MCF 10A (cell line): ENCODE measurements around the gene TOP1. TPM values are rescaled to one million over a fixed set of nuclear protein-coding genes. Genes with fewer than 3 reads are reported as not detected.

Experiments
- BruUV-seq: library from RNA; stranded (reverse); fragments of 400-500 nt; replicated peaks from 2 replicates; lab custom pipeline; 2021; lab: Mats Ljungman, UMichigan
- CTCF ChIA-PET: fragments of 300-600 bp; sonication (Branson Sonifier 250); formaldehyde crosslinking; extraction: SDS; loops from one replicate; lab custom pipeline; 2021; ENCODE audit warnings: antibody characterized with exemption, inconsistent platforms; lab: Yijun Ruan, JAX
- POLR2A ChIA-PET: fragments of 300-600, 350-650 bp; sonication (Branson Sonifier 250); formaldehyde crosslinking; extraction: SDS; loops from one replicate; lab custom pipeline; 2020; ENCODE audit warnings: antibody characterized with exemption, inconsistent platforms; lab: Yijun Ruan, JAX
- DNase-seq: peaks from one replicate; pipeline ENCODE4 v3.0.0-alpha.2; 2018; ENCODE audit not compliant: unreplicated experiment
- H3K27ac Mint-ChIP-seq: one replicate; pipeline ENCODE4 v1.8.0; 2022; ENCODE audit warnings: mild to moderate bottlenecking, low read depth, mixed read lengths; ENCODE audit not compliant: unreplicated experiment
- H3K27me3 Mint-ChIP-seq: one replicate; pipeline ENCODE4 v1.8.0; 2022; ENCODE audit warnings: mixed read lengths; ENCODE audit not compliant: insufficient read depth, unreplicated experiment
- H3K36me3 Mint-ChIP-seq: one replicate; pipeline ENCODE4 v1.8.0; 2022; ENCODE audit warnings: mild to moderate bottlenecking, moderate library complexity, mixed read lengths; ENCODE audit not compliant: insufficient read depth, unreplicated experiment
- H3K4me1 Mint-ChIP-seq: one replicate; pipeline ENCODE4 v1.8.0; 2022; ENCODE audit warnings: mixed read lengths; ENCODE audit not compliant: insufficient read depth, unreplicated experiment
- H3K4me3 Mint-ChIP-seq: one replicate; pipeline ENCODE4 v1.8.0; 2022; ENCODE audit warnings: mild to moderate bottlenecking, moderate library complexity, mixed read lengths; ENCODE audit not compliant: unreplicated experiment
- H3K9me3 Mint-ChIP-seq: one replicate; pipeline ENCODE4 v1.8.0; 2022; ENCODE audit warnings: mixed read lengths; ENCODE audit not compliant: unreplicated experiment
- intact Hi-C: fragments of 100-400 bp; cut with micrococcal nuclease; formaldehyde crosslinking; loops from 2 replicates; pipeline ENCODE4 v1.14.1; 2022
- total RNA-seq: library from RNA; stranded (reverse); gene quantifications from 2 replicates; pipeline ENCODE4 v1.2.3, GENCODE V29; 2022
- TF ChIP-seq, protein P1 (sequence below): fragments of 200-600 bp; IDR thresholded peaks from one replicate; pipeline ENCODE4 v1.8.0; 2022; ENCODE audit warnings: antibody characterized with exemption, mild to moderate bottlenecking; ENCODE audit not compliant: unreplicated experiment

The TOP1 gene
- total RNA-seq, 1 experiment from 2014 or later: 174 TPM

DNA sequence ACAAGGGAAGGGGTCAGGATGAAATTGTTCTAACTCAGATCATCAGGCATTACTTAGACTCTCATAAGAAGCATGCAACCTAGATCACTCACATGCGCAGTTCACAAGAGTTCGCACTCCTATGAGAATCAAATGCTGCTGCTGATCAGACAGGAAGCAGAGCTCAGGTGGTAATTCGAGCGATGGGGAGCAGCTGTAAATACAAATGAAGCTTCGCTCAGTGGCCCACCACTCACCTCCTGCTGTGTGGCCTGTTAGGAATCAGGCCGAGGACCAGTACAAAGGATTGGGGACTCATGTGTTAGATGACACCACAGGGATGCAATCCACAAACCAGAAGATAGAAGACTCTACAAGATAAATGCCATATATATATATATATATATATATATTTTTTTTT is 31.5 kb upstream of the TOP1 start:
- intact Hi-C loops: no loop called here
- CTCF ChIA-PET: interaction anchor here (0.5 to 1.2 kb wide), 6 partner anchors 9 to 187 kb away, joined by 3 to 8 read pairs (median 4); no protein-coding TSS in a partner anchor
- peaks cover 5% of the 10 kb centered on the region for H3K4me1 Mint-ChIP-seq
- H3K27ac Mint-ChIP-seq: no peak overlapping the region
- POLR2A ChIA-PET: interaction anchor here (0.6 to 1.4 kb wide), 2 partner anchors 36 to 1170 kb away, joined by 3 read pairs; no protein-coding TSS in a partner anchor
- no peaks in the 10 kb centered on the region for H3K36me3 Mint-ChIP-seq
- BruUV-seq: no TSS peak
- TF ChIP-seq, protein P1, sequence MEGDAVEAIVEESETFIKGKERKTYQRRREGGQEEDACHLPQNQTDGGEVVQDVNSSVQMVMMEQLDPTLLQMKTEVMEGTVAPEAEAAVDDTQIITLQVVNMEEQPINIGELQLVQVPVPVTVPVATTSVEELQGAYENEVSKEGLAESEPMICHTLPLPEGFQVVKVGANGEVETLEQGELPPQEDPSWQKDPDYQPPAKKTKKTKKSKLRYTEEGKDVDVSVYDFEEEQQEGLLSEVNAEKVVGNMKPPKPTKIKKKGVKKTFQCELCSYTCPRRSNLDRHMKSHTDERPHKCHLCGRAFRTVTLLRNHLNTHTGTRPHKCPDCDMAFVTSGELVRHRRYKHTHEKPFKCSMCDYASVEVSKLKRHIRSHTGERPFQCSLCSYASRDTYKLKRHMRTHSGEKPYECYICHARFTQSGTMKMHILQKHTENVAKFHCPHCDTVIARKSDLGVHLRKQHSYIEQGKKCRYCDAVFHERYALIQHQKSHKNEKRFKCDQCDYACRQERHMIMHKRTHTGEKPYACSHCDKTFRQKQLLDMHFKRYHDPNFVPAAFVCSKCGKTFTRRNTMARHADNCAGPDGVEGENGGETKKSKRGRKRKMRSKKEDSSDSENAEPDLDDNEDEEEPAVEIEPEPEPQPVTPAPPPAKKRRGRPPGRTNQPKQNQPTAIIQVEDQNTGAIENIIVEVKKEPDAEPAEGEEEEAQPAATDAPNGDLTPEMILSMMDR: no peak
- DNase-seq: no peak
- no peak overlapping the region for H3K4me3 Mint-ChIP-seq
- no peaks in the 10 kb centered on the region for H3K27me3 Mint-ChIP-seq
- no peaks in the 10 kb centered on the region for H3K9me3 Mint-ChIP-seq

DNA sequence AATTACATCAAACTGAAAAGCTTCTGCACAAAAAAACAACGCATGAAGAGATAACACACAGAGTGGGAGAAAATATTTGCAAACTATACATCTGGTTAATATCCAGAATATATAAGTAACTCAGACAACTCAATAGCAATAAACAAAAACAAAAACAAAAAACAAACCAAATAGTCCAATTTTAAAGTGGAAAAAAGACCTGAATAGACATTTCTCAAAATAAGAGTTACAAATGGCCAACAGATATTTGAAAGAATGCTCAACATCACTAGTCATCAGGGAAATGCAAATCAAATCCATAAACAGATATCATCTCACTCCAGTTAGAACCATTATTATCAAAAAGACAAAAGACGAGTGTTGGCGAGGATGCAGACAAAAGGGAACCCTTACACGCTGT is 28.8 kb upstream of the TOP1 start:
- CTCF ChIA-PET: interaction anchor here (1.2 to 5.2 kb wide), 4 partner anchors 8 to 96 kb away, joined by 3 to 68 read pairs (median 6); no protein-coding TSS in a partner anchor
- H3K36me3 Mint-ChIP-seq: no peaks in the 10 kb centered on the region
- H3K4me3 Mint-ChIP-seq: no peak overlapping the region
- H3K4me1 Mint-ChIP-seq: peaks cover 18% of the 10 kb centered on the region
- POLR2A ChIA-PET: interaction anchor here (0.7 to 1.4 kb wide), 4 partner anchors 9 to 53 kb away, joined by 3 to 9 read pairs (median 6); no protein-coding TSS in a partner anchor
- H3K27ac Mint-ChIP-seq: peak overlapping the region; percentile 40
- no peaks in the 10 kb centered on the region for H3K27me3 Mint-ChIP-seq
- BruUV-seq: no TSS peak
- no peak for DNase-seq
- H3K9me3 Mint-ChIP-seq: no peaks in the 10 kb centered on the region
- intact Hi-C loops: loop anchor here (10.0 kb wide), 1 partner anchor 325 kb away; no protein-coding TSS in a partner anchor
- TF ChIP-seq, protein P1: no peak

DNA sequence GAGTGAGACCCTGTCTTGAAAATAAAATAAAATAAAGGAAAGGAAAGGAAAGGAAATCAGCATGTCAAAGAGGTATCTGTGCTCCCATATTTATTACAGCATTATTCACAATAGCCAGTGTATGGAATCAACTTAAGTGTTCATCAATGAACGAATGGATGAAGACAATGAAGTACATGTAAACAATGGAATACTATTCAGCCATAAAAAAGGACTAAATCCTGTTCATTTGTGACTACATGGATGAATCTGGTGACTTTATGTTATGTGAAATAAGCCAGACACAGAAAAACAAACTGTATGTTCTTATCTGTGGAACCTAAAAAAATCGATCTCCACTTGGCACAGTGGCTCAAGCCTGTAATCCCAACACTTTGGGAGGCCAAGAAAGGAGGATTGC is 28.0 kb upstream of the TOP1 start:
- Mint-ChIP-seq H3K4me3 (no peak overlapping the region), H3K27me3 (no peaks in the 10 kb centered on the region), H3K27ac (no peak overlapping the region), H3K4me1 (peaks cover 26% of the 10 kb centered on the region), H3K36me3 (no peaks in the 10 kb centered on the region), H3K9me3 (no peaks in the 10 kb centered on the region)
- ChIA-PET CTCF (interaction anchor here (0.7 to 5.2 kb wide), 4 partner anchors 9 to 138 kb away, joined by 3 to 68 read pairs (median 4); partner anchors contain the start of gene TOP1), POLR2A (interaction anchor here (0.6 to 3.7 kb wide), 5 partner anchors 8 to 175 kb away, joined by 3 to 37 read pairs (median 3); no protein-coding TSS in a partner anchor)
- DNase-seq: no peak
- intact Hi-C loops: loop anchor here (10.0 kb wide), 1 partner anchor 324 kb away; no protein-coding TSS in a partner anchor
- TF ChIP-seq, protein P1: no peak
- no TSS peak for BruUV-seq

DNA sequence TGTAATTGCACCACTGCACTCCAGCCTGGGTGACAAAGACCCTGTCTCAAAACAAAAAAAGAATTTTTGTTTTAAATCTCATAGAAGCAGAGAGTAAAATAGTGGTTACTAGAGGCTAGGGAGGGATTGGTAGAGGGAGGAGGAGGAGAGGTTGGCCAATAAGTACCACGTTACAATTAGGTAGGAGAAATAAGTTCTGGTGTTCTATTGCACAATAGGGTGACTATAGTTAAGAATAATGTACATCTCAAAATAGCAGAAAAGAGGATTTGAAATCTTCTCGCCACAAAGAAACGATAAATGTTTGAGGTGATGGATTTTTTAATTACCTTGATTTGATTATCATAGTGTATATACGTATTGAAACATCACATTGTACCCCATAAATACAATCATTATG is 27.1 kb upstream of the TOP1 start:
- BruUV-seq: no TSS peak
- intact Hi-C loops: loop anchor here (10.0 kb wide), 1 partner anchor 323 kb away; no protein-coding TSS in a partner anchor
- TF ChIP-seq, protein P1: no peak
- Mint-ChIP-seq H3K4me3 (peak overlapping the region; percentile 10), H3K27me3 (no peaks in the 10 kb centered on the region), H3K36me3 (no peaks in the 10 kb centered on the region), H3K9me3 (no peaks in the 10 kb centered on the region), H3K27ac (no peak overlapping the region), H3K4me1 (peaks cover 29% of the 10 kb centered on the region)
- ChIA-PET POLR2A (interaction anchor here (0.6 to 3.7 kb wide), 15 partner anchors 9 to 339 kb away, joined by 3 to 37 read pairs (median 3); partner anchors contain the start of gene LPIN3), CTCF (interaction anchor here (0.7 to 5.2 kb wide), 9 partner anchors 10 to 171 kb away, joined by 3 to 68 read pairs (median 3); partner anchors contain the start of gene TOP1)
- peak; percentile 62 for DNase-seq
